ENCODE measurements around the gene HERC2.
"Not testable (repeated sequence)": the region's sequence is repeated elsewhere in the genome, so short reads cannot be mapped to it uniquely, and the experiment has no call there.

DNA sequence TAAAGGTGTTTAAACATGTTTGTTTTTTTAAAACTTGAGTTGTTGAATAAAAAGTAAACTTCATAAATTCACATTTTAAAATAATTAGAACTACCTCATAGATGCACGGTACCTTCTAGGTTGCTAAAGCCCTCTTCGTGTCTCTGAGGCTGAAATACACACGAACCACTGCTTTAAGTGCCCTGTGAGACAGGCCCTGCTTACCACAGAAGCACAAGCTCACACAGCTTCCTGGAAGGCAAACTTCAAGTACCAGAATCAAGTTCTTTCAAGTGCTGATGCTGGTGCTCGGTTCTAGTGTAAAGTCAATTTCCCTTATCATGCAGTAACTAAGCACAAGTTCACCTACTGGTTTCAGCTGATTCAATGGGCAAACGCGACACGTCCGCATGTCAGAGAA, 108.6 kb downstream of the HERC2 start:
- not testable (repeated sequence) for TF ChIP-seq GABPA (IDR thresholded peaks at IDR 0.05; ENCODE audit: low read depth); CTCF (IDR thresholded peaks at IDR 0.05); POLR2AphosphoS5 (IDR thresholded peaks at IDR 0.05; ENCODE audit: low read depth, low read length); RXRA (IDR thresholded peaks at IDR 0.05; ENCODE audit: borderline replicate concordance, low read depth); SMC3 (IDR thresholded peaks at IDR 0.05; ENCODE audit: low read depth, low read length); RAD21 (IDR thresholded peaks at IDR 0.05; ENCODE audit: low read length)
- TF ChIP-seq, protein P1, sequence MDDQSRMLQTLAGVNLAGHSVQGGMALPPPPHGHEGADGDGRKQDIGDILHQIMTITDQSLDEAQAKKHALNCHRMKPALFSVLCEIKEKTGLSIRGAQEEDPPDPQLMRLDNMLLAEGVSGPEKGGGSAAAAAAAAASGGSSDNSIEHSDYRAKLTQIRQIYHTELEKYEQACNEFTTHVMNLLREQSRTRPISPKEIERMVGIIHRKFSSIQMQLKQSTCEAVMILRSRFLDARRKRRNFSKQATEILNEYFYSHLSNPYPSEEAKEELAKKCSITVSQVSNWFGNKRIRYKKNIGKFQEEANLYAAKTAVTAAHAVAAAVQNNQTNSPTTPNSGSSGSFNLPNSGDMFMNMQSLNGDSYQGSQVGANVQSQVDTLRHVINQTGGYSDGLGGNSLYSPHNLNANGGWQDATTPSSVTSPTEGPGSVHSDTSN (IDR thresholded peaks at IDR 0.05) = not testable (repeated sequence)
- TF ChIP-seq, protein P2, sequence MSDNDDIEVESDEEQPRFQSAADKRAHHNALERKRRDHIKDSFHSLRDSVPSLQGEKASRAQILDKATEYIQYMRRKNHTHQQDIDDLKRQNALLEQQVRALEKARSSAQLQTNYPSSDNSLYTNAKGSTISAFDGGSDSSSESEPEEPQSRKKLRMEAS (IDR thresholded peaks at IDR 0.05; ENCODE audit: low read depth) = not testable (repeated sequence)

Measured in SK-N-SH (cell line).